Endothelial cell of umbilical vein (primary cell): ENCODE data around the gene NDUFAF2. TPM values are rescaled to one million over a fixed set of nuclear protein-coding genes. Genes with fewer than 3 reads are reported as not detected.

Experiments
- BruUV-seq: library from RNA; stranded (reverse); fragments of 400-500 nt; replicated peaks from 2 replicates; lab custom pipeline; 2021; lab: Mats Ljungman, UMichigan
- CTCF ChIA-PET: fragments of 300-600, 350-600 bp; sonication (Branson Sonifier 250); formaldehyde crosslinking; loops from one replicate; lab custom pipeline; 2021; ENCODE audit warnings: antibody characterized with exemption, inconsistent platforms; lab: Charles Lee
- POLR2A ChIA-PET: fragments of 300-600, 350-600 bp; sonication (Branson Sonifier 250); formaldehyde crosslinking; loops from one replicate; lab custom pipeline; 2021; ENCODE audit warnings: antibody characterized with exemption, inconsistent platforms; lab: Charles Lee
- DNase-seq: peaks from one replicate; pipeline ENCODE4 v3.0.0-alpha.2; 2011; ENCODE audit warnings: low read depth, low spot score
- FAIRE-seq: peaks from 2 replicates; lab custom pipeline; 2011; peaks lifted over from hg19 to GRCh38; lab: Jason Lieb, UNC
- H2AFZ ChIP-seq: 2 replicates; pipeline ENCODE4 v1.6.0; 2012; ENCODE audit warnings: low read depth, low read length, control low read depth, inconsistent platforms
- H3K27ac ChIP-seq: 2 replicates; pipeline ENCODE4 v1.5.1; 2011; ENCODE audit warnings: low read depth, mild to moderate bottlenecking, control low read depth, low read length, moderate library complexity; ENCODE audit not compliant: insufficient read depth
- H3K27me3 ChIP-seq, 2 experiments: 2 replicates each; pipeline versions ENCODE4 v1.6.0 to v1.6.1; 2011; ENCODE audit warnings: low read length in 2 of 2, mixed read lengths in 1 of 2; ENCODE audit not compliant: control insufficient read depth in 2 of 2, insufficient read depth in 2 of 2
- H3K36me3 ChIP-seq, 2 experiments: 2 replicates in 1 of 2; 3 replicates in 1 of 2; pipeline ENCODE4 v1.5.1; 2011; ENCODE audit warnings: low read length in 2 of 2, mild to moderate bottlenecking in 1 of 2, moderate library complexity in 1 of 2; ENCODE audit not compliant: control insufficient read depth in 2 of 2, insufficient read depth in 2 of 2; ENCODE audit errors: extremely low read depth in 1 of 2
- H3K4me1 ChIP-seq: 3 replicates; pipeline ENCODE4 v1.5.1; 2011; ENCODE audit warnings: mild to moderate bottlenecking, low read length; ENCODE audit not compliant: control insufficient read depth, insufficient read depth; ENCODE audit errors: extremely low read depth
- H3K4me2 ChIP-seq: 2 replicates; pipeline ENCODE4 v1.6.1; 2011; ENCODE audit warnings: low read length, control low read depth, mixed read lengths; ENCODE audit not compliant: insufficient read depth
- H3K4me3 ChIP-seq, 3 experiments: fragments of 200-600 bp in 1 of 3; sonication (generic), shearing (Covaris generic) in 1 of 3; replicated peaks in 1 of 3; 2 replicates each; pipeline ENCODE4 v1.5.1; 2011 to 2016; ENCODE audit warnings: control low read depth in 3 of 3, low read length in 3 of 3, mild to moderate bottlenecking in 2 of 3, inconsistent platforms in 1 of 3, low read depth in 1 of 3, moderate library complexity in 1 of 3; ENCODE audit not compliant: insufficient read depth in 1 of 3
- H3K79me2 ChIP-seq: 2 replicates; pipeline ENCODE4 v1.6.0; 2012; ENCODE audit warnings: low read length, inconsistent platforms; ENCODE audit not compliant: control insufficient read depth, insufficient read depth
- H3K9ac ChIP-seq: replicated peaks from 2 replicates; pipeline ENCODE3; 2011; ENCODE audit warnings: low read length, control low read depth; ENCODE audit not compliant: insufficient read depth; ENCODE audit errors: extremely low read depth
- H3K9me1 ChIP-seq: replicated peaks from 3 replicates; pipeline ENCODE4 v1.6.0; 2011; ENCODE audit warnings: mild to moderate bottlenecking, low read length; ENCODE audit not compliant: control insufficient read depth, insufficient read depth; ENCODE audit errors: extremely low read depth
- H3K9me3 ChIP-seq: replicated peaks from 2 replicates; pipeline ENCODE4 v1.5.1; 2012; ENCODE audit warnings: low read length, inconsistent platforms; ENCODE audit not compliant: control insufficient read depth, insufficient read depth
- H4K20me1 ChIP-seq: replicated peaks from 2 replicates; pipeline ENCODE3; 2011; ENCODE audit warnings: mild to moderate bottlenecking, low read length; ENCODE audit not compliant: control insufficient read depth, insufficient read depth; ENCODE audit errors: extremely low read depth
- CTCF ChIP-seq, 2 donors: IDR thresholded peaks; 1 replicate in 1 of 2; 2 replicates in 1 of 2; pipeline ENCODE4 v1.5.1; 2011; ENCODE audit warnings: low read length in 2 of 2, mild to moderate bottlenecking in 2 of 2, moderate library complexity in 2 of 2, control low read depth in 1 of 2, inconsistent platforms in 1 of 2, low read depth in 1 of 2; ENCODE audit not compliant: insufficient read depth in 1 of 2; ENCODE audit errors: extremely low read depth in 1 of 2
- EZH2 ChIP-seq: IDR thresholded peaks from 2 replicates; pipeline ENCODE4 v1.6.1; 2012; ENCODE audit warnings: borderline replicate concordance, low read depth, mild to moderate bottlenecking, moderate library complexity, low read length, inconsistent platforms; ENCODE audit not compliant: severe bottlenecking
- FOS ChIP-seq: IDR thresholded peaks from 2 replicates; pipeline ENCODE4 v1.6.1; 2011; ENCODE audit warnings: mild to moderate bottlenecking, low read length, moderate library complexity, borderline replicate concordance; ENCODE audit not compliant: insufficient read depth
- GATA2 ChIP-seq: IDR thresholded peaks from 2 replicates; pipeline ENCODE4 v1.7.0; 2011; ENCODE audit warnings: low read depth, mild to moderate bottlenecking, moderate library complexity, mixed read lengths, low read length; ENCODE audit not compliant: insufficient read length, insufficient read depth
- JUN ChIP-seq: IDR thresholded peaks from 2 replicates; pipeline ENCODE4 v1.6.1; 2011; ENCODE audit warnings: borderline replicate concordance, low read depth; ENCODE audit not compliant: insufficient read length, insufficient read depth
- MAX ChIP-seq: IDR thresholded peaks from 2 replicates; pipeline ENCODE4 v1.6.1; 2011; ENCODE audit not compliant: insufficient read depth, insufficient read length
- MYC ChIP-seq: IDR thresholded peaks from one replicate; pipeline ENCODE4 v1.6.1; 2011; ENCODE audit warnings: mild to moderate bottlenecking, low read depth, low read length
- POLR2A ChIP-seq: IDR thresholded peaks from 2 replicates; pipeline ENCODE4 v1.6.1; 2012; ENCODE audit warnings: low read depth, mild to moderate bottlenecking, control low read depth, low read length
- POLR2AphosphoS5 ChIP-seq: IDR thresholded peaks from 2 replicates; pipeline ENCODE4 v1.6.1; 2012; ENCODE audit warnings: low read depth, mild to moderate bottlenecking, control low read depth, low read length, moderate library complexity; ENCODE audit not compliant: insufficient read depth
- dilution Hi-C: fragments of 300-500 bp; cut with MboI; formaldehyde crosslinking; loops from one replicate; pipeline ENCODE4 v1.15.0; 2019; ENCODE audit warnings: low sequenced_read_pairs; ENCODE audit not compliant: extremely low pct_ligation_motif_present
- intact Hi-C: fragments of 100-400 bp; cut with micrococcal nuclease; formaldehyde crosslinking; loops from one replicate; pipeline ENCODE4 v1.10.0; 2022
- polyA plus RNA-seq, 4 experiments: library from polyadenylated mRNA; depleted of rRNA in 3 of 4; stranded (reverse) in 3 of 4; unstranded in 1 of 4; fragments of >200 nt; gene quantifications; 2 replicates each; pipeline versions ENCODE4 v1.2.1 to v1.2.3, GENCODE V29; 2011 to 2012; ENCODE audit warnings: missing spikeins in 1 of 4
- total RNA-seq: library from RNA; stranded (reverse); gene quantifications from 2 replicates; pipeline ENCODE4 v1.2.3, GENCODE V29; 2021

Gene NDUFAF2
- total and polyA plus RNA-seq, 2 donors (not counting 3 experiments of a cell fraction or from before 2014, with no cell fraction given), result 10.7 to 39.9 TPM

- Histone ChIP-seq H3K79me2 (no peaks in the 10 kb centered on the region), H3K9me1 (no peaks in the 10 kb centered on the region), H3K27me3 (no peaks in the 10 kb centered on the region), H3K36me3 (no peaks in the 10 kb centered on the region), H3K9ac (no peak overlapping the region), H3K4me3 (no peak overlapping the region), H2AFZ (no peak overlapping the region), H3K4me2 (no peak overlapping the region), H3K4me1 (no peaks in the 10 kb centered on the region), H3K9me3 (no peaks in the 10 kb centered on the region), H3K27ac (no peak overlapping the region), H4K20me1 (no peaks in the 10 kb centered on the region)
- FAIRE-seq (no peak), DNase-seq (no peak)
- CTCF ChIA-PET, result interaction anchor here (1.0 to 1.7 kb wide), 3 partner anchors 11 to 111 kb away, joined by 3 to 5 read pairs (median 4); no protein-coding TSS in a partner anchor
- dilution Hi-C loops, result no loop called here
- no peak for TF ChIP-seq POLR2AphosphoS5
- TF ChIP-seq JUN, result no peak
- TF ChIP-seq EZH2, result no peak
- TF ChIP-seq POLR2A, result no peak
- TF ChIP-seq MAX, result no peak
- TF ChIP-seq MYC, result no peak
- no peak for TF ChIP-seq CTCF (IDR thresholded peaks at IDR 0.05; ENCODE audit: extremely low read depth in 1 of 2, insufficient read depth in 1 of 2, low read depth in 1 of 2, low read length in 2 of 2)
- TF ChIP-seq FOS, result no peak
- TF ChIP-seq GATA2, result no peak
- POLR2A ChIA-PET, result interaction anchor here (0.5 kb wide), 1 partner anchor 113 kb away, joined by 9 read pairs; no protein-coding TSS in a partner anchor
- no TSS peak for BruUV-seq
- intact Hi-C loops, result no loop called here
These were observed 124.1 kb downstream of the NDUFAF2 start for GRCh38 chr5:61069150-61069549.
